NCI-H748 (cell line): ENCODE data around the gene PACSIN2.
"Not testable (repeated sequence)": the region's sequence is repeated elsewhere in the genome, so short reads cannot be mapped to it uniquely, and the experiment has no call there.

Source experiments
- DNase-seq: peaks from one replicate; lab custom pipeline; 2025; ENCODE audit not compliant: unreplicated experiment; lab: John Stamatoyannopoulos, UW

PACSIN2 gene

DNA sequence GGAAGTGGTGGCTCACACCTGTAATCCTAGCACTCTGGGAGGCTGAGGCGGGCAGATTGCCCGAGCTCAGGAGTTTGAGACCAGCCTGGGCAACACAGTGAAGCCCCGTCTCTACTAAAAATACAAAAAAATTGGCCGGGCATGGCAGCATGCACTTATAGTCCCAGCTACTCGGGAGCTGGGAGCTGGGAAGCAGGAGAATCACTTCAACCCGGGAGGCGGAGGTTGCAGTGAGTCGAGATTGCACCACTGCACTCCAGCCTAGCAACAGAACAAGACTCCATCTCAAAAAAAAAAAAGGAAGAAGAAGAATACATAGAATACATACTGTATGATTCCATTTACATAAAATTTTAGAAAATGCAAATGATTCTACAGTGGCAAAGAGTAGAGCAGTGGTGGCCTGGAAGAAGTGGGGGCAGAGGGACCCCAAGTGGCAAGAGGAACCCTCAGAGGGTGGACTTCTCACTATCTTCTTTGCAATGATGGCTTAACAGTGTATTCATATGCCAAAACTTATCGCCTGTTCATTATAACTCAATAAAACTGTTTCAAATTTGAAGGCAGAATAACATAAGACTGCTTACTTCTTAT lies 22.0 kb downstream of the PACSIN2 start:
- no peak for DNase-seq

DNA sequence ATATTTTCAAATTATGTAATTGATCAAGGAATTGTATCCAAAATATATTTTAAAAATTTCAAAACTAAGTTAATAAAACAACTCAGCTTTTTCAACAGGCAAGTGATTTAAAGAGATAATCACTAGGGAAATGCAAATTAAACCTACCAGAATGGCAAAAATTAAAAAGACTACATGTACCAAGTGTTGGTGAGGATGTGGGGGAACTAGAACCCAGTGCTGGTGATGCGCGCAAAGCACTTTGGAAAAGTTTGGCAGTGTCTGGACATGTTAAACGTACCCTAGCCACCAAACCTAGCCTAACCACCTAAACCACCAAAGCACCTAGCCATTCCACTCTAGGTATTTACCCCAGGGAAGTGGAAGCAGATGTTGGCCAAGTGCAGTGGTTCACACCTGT lies 22.9 kb downstream of the PACSIN2 start:
- no peak for DNase-seq

DNA sequence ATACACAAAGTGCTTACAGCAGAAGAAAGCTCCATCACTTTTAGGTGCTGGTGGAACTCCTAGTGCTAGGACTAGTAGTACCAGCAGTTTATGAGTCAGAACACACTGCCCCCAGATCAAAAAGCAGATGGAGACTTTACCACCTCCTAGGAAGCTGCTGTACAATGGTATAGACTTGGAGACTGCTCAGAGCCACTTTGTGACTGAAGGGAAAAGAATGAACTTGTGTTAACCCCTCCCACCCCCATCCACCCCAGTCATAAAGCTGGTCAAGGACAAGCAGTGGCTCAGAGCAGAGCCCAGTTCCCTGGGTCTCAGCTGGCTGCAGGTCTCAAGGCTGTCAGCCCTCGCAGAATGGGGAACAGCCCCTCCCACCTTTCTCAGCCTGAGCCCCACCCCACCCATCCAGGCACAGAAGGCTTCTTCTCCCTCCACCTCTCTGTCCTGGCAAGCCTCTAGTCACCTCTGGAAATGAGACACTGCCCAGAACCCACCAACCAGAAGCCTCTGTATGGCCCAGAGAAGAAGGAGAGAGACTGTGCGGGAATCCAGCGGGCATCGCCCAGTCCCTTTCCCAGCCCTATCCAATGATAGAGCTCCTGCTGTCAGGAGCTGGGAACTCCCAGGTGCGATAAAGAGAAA lies 23.8 kb downstream of the PACSIN2 start:
- no peak for DNase-seq

DNA sequence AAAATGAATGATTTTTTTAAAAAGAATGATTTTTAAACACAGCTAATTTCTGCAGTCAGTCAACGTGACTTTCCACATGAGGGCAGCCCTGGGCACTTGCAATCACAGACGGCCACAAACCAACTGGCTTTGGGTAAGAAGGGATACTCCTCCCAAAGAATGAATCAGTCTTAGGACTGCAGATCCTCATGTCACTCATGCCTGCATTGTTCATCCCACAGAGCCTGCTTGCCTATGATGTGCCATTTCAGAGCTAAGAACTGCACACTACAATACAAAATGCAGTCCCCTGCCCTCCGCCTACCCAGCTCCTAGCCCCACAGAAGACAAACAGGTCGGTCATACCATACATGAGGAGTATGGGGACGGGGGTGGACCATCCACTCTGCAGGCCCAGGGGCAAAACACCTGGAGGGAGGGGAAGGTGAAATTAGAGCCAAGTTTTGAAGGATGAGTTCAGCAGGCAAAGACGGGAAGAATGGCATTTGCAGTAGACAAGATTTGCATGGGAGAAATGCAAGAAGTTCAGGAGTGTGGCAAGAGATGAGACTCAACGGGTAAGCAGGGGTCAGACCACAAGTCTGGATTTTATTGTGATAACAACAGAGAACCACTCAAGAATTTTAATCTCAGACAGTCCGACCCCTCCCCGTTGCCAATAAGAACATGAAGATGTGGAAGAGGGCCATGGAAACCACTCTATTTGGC lies 24.7 kb downstream of the PACSIN2 start:
- no peak for DNase-seq

DNA sequence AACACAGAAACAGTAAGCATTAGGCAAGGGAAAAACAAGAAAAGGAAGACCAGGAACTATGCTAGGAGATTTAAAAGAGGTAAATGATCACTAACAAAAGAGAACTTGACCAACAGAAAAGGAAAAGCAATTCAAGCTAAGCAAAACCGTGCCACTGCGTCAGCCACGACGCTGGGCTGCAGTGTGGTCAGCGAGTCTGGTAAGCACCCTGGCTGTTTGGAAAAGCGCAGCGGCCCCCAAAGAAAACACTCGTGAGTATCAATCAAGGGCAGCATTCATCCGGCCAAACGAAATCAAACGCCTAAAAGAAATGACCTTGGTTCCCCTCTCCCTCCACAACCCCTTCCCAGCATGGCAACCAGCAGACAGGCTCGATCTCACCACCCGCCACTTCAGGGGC lies 28.8 kb downstream of the PACSIN2 start:
- DNase-seq, result no peak

DNA sequence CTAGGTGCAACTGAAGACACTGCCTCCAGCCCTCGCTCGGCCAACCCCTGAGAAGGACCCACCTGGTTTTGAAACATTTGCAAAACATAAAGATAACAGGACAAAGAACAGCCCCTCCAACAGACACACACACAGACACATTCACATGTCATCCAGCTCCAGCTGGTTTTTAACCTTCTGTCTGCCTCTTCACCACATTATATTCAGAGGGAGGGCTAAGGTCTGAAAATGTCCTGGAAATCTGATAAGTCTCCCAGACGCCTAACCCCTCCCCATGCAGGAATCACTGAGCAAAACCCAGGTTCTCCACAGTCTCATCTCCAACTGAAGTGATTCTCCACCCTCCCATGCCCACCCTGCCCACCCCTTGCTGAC lies 29.4 kb downstream of the PACSIN2 start:
- DNase-seq, result no peak

DNA sequence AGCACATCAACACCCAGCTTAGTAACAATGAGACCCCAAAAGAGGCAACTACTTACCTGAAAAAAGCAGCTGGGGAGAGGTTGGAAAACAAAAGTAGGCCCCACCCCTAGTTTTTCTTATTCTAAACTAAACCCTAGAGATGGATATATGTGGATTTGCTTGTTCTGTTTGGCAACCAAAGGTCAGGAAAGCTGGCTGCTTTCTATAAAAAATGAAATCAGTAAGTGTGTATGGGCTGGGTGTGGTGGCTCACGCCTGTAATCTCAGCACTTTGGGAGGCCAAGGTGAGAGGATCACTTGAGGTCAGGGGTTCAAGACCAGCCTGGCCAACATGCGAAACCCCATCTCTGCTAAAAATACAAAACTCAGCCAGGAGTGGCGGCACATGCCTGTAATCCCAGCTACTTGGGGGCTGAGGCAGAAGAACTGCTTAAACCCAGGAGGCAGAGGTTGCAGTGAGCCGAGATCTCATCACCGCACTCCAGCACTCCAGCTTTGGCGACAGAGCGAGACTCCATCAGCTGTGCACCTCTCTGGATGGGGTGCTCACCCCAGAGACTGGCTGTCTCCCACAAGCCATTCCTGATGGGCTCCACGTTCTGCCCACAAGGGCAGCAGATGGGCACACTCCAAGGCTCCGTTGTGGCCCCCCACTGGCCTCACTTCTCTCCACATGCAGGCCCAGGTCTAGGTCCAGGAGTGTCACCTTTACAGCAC lies 30.0 kb downstream of the PACSIN2 start:
- no peak for DNase-seq

DNA sequence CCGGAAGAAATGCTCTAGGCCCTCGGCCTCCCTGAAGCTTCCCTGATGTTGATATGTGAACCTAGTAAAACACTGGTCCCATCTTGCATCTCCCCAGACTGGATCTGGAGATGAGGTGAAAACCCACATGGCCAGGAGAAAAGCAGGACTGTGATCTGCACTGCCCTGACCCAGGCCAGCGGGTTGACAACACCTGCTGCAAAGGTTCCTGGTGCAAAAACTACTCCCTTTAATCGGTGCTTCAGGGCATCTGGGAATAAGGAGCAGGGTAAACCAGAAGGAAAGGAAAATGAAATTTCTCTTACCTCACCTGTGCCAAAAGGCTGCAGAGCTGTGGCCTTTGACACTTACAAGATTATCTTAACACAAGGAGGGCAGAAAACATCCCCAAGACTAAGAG lies 30.6 kb downstream of the PACSIN2 start:
- DNase-seq, result no peak

DNA sequence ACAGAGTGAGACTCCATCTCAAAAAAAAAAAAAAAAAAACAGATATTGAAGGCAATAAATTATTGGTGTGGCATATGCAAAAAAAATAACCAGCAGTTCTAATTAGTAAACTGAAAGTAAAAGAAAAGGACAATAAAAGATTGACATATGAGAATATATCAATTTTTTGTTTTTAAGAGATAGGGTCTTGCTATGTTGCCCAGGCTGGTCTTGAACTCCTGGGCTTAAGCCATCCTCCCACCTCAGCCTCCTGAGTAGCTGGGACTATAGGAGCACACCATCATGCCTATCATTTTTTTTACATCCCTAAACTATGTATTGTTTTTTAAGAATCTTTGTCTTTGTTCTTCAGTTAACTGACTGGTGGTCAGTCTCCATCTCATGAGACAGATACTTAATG lies 31.5 kb downstream of the PACSIN2 start:
- no peak for DNase-seq

DNA sequence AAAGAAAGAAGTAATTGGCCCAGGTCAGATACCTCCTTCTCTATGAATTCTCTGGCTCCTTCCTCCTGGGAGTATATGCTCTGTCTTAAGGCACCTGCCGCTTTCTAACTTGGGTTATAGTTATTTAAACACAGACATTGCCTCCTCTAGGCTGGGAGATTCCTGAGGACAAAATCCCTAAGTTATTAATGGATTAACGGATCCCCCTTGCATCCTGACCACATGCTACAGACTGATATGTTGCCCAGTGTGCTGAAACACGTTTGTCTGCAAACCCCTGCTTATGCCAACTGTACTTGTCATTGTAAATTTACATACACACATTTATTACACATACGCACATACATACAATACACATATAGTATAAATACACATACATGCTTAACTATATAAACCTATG lies 35.3 kb downstream of the PACSIN2 start:
- no peak for DNase-seq

DNA sequence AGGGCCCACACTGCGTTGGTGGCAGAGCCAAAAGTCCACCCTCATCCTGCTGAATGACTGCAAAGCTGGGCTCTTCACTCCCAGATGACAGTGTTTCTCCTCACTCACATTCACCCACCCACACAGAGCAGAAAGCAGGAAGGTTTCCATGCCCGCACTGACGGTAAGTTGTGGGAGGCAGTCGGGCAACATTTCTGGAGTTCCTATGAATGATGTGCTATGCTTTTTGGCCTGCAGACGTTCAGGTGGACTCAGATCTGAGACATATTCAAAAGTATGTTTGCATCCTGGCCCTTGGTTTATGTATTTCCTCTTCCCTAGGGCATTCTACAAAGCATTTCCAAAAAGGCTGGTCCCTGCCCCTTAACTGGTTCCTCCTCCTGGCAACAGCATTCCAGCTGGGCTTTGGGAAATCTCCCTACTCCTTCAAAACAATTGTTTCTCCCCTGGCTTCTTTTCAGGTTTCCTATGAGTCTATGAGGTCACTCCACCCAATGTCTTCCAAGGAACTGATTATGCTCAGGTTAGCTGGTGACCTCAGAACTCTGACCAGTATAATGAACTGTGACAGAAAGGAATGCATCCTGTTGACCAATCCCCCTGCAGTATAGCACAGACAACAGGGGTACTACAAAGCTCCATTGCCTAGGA lies 36.4 kb downstream of the PACSIN2 start:
- DNase-seq, result no peak

DNA sequence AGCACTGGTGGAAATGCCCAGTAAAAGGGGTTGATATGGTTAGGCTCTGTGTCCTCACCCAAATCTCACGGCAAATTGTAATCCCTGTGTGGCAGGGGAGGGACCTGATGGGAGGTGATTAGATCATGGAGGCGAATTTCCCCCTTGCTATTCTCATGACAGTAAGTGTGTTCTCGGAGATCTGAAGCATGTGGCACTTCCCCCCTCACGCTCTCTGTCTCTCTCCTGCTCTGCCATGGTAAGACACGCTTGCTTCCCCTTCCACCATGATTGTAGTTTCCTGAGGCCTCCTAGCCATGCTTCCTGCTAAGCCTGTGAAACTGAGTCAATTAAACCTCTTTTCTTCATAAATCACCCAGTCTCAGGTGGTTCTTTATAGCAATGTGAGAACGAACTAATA lies 37.4 kb downstream of the PACSIN2 start:
- no peak for DNase-seq

DNA sequence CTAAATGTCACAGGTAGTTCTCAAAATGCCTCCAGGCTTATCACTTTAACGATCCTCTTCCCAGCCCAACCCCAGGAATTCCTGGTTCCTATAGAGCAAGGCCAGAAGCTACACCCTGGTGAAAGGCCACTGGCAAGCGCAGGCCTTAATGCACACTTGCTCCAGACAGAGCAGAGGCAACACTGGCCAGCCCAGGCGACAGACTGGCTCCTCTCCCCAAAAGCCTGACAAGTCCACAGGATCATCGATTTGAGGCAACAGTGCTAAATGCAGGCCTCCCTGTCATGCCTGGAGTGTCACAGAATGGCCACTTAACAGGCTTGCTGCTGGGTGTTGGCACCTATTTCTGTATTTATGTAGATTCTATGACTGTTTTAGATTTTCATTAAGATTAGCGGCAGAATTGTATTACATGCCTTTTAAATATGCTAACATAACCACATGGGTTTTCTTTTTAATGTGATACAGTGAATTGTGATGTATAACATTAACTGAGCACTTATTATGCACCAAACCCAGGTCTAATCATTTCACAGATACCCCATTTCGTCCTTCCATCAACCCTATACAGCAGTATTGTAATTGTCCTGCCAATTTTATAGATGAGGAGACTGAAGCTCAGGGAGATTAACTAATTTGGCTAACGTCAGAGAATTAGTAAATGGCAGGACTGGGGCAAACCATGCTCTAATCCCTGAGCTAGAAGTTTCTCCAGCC lies 38.6 kb downstream of the PACSIN2 start:
- DNase-seq, result no peak

DNA sequence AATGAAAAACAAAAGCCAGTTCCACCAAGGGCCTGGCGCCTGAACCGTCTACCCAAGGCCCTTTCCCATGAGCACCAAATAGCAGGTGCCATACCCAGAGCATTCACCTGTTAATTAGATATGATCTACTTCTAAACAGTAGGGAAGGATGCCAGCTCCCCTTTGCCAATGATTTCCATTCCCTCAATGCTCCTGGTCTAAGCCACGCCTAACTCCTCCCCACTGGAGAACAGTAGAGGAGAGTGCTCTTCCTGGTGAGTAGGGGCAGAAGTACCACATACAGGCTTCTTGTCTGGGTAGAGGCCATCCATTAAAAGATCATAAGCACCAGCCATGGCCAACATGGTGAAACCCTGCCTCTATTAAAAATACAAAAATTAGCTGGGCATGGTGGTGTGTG lies 40.7 kb downstream of the PACSIN2 start:
- no peak for DNase-seq

DNA sequence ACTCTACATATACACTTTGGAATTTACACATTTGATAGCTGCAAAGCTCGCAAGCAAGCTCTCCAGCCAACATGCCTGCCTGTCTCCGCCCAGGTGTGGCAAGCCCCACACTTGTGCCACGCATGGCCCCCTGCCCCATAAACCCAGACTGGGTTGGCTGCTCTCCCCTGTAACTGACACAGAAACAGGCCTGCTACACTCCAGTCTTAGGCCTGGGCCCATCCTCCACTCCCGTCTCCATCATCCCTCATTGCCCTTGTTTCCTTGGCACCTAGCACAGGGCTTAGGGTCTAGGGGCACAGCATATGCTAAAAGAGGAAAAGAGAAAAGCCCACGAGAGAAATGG lies 41.4 kb downstream of the PACSIN2 start:
- no peak for DNase-seq

DNA sequence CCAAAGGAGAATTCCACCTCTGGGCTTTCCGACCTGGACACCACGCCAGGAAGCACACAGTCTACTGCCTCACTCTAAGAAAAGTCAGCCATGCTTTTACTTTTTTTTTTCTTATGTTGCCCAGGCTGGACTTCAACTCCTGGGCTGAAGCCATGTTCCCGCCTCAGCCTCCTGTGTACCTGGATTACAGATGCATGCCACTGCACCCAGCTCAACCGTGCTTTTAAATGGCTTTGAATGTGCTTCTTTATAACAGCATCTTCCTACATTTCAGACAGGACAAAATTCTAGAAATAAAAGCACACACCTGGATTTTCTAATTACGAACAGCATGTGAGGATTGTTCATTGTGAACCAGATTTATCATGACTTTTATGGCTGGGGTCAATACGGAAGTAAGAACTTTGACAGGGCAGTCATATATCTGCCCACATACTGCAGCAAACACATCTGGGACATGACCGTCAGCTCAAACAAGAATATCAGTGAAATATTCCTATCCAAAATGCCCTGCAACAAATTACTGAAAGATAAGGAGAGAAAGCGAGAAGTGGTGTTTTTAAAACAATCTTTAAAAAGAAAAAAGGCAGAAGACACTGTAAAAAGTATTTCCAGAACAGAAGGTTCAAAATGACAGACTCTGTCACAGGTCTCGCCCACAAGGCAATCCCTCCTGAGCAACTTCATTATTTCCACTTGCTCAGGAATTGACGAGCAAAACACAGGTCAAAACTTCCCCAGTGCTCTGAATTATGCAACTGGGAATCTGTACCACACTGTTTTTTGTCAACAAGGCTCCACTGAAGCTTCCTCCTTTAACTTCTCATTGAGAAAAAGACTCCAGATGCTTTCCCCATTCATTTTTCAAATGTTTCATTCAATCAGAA lies 42.1 kb downstream of the PACSIN2 start:
- DNase-seq, result no peak

DNA sequence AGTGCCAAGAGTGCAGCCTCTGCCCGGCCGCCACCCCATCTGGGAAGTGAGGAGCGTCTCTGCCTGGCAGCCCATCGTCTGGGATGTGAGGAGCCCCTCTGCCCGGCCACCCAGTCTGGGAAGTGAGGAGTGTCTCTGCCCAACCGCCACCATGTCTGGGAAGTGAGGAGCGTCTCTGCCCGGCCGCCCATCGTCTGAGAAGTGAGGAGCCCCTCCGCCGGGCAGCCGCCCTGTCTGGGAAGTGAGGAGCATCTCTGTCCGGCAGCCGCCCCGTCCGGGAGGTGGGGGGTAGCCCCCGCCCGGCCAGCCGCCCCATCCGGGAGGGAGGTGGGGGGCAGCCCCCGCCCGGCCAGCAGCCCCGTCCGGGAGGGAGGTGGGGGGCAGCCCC lies 43.5 kb downstream of the PACSIN2 start:
- not testable (repeated sequence) for DNase-seq

DNA sequence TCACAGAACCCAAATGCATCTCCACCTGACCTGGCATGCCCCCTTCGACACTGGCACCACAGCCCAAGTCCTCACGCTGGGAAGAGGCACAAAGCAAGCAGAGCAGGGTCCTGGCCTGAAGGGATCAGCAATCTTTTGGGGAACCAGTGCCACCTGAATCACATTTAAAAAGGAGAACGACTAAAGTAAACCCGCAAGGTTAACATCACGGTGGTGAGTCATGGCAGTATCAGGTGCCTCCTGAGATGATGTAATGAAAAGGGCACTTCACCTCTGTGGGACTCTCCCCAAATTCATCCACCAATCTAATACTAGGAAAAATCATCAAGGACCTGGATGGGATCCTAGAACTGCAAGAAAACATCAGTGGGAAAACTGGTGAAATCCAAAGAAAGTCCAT lies 44.9 kb downstream of the PACSIN2 start:
- DNase-seq, result no peak

DNA sequence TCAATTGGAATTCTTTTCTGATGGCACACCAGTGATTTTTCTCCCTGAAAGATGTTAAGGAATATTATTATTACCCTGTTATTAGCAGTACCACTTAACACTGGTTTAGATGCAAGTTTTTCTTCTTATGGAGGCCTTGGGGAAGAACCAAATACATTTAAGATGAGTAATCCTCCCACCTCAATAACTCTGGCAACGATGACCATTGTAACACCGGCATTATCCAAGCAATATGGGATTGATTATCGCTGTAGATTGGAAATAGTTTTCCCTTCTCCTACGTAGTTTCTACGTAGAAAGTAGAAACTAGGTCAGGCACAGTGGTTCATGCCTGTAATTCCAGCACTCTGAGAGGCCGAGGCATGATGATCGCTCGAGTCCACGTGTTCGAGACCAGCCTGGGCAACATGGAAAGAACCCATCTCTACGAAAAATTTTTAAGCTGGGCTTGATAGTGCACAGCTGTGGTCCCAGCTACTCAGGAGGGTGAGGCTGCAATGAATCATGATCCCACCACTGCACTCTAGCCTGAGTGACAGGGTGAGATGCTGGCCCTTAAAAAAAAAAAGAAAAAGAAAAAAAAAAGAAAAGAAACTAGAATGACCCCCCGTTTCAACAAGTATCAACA lies 45.5 kb downstream of the PACSIN2 start:
- DNase-seq, result no peak

DNA sequence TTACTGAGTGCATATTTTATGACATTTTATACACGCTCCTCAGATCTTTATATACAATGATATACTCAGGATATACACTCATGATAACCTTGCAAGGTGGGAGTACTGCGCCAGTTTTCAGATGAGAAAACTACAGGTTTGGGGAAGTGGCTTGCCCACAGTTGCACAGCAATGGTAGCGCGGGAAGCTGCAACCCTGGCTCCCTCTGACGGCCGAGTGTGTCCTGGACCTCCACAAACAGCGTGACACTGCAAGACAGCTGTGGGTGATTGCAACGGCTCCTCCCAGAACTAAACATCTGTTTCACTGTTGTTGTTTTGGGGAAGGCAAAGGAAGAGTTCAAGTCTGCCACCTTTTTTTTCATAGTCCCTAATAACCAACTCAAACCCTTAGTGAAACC lies 47.0 kb downstream of the PACSIN2 start:
- DNase-seq, result no peak
